ENCODE results near the gene MAP2K7.

GRCh38 chr19:7925171-7925851, 21.6 kb downstream of the MAP2K7 start:
- TF ChIP-seq CTCF (optimal IDR thresholded peaks at IDR 0.05 in 1 of 3, IDR thresholded peaks at IDR 0.05 in 1 of 3, conservative IDR thresholded peaks at IDR 0.05 in 1 of 3; ENCODE audit: extremely low read depth in 1 of 3, insufficient read depth in 2 of 3, low read length in 3 of 3) (peak; percentile 58 to 92 (median 83)), EZH2 (IDR thresholded peaks at IDR 0.05; ENCODE audit: low read length) (no peak)
